Endothelial cell of umbilical vein (primary cell): Measurements from ENCODE around the gene TRPC1. TPM values are rescaled to one million over a fixed set of nuclear protein-coding genes. Genes with fewer than 3 reads are reported as not detected.

Experiments
- BruUV-seq: library from RNA; stranded (reverse); fragments of 400-500 nt; replicated peaks from 2 replicates; lab custom pipeline; 2021; lab: Mats Ljungman, UMichigan
- CTCF ChIA-PET: fragments of 300-600, 350-600 bp; sonication (Branson Sonifier 250); formaldehyde crosslinking; loops from one replicate; lab custom pipeline; 2021; ENCODE audit warnings: antibody characterized with exemption, inconsistent platforms; lab: Charles Lee
- POLR2A ChIA-PET: fragments of 300-600, 350-600 bp; sonication (Branson Sonifier 250); formaldehyde crosslinking; loops from one replicate; lab custom pipeline; 2021; ENCODE audit warnings: antibody characterized with exemption, inconsistent platforms; lab: Charles Lee
- DNase-seq: peaks from one replicate; pipeline ENCODE4 v3.0.0-alpha.2; 2011; ENCODE audit warnings: low read depth, low spot score
- FAIRE-seq: peaks from 2 replicates; lab custom pipeline; 2011; peaks lifted over from hg19 to GRCh38; lab: Jason Lieb, UNC
- H2AFZ ChIP-seq: 2 replicates; pipeline ENCODE4 v1.6.0; 2012; ENCODE audit warnings: low read depth, low read length, control low read depth, inconsistent platforms
- H3K27ac ChIP-seq: 2 replicates; pipeline ENCODE4 v1.5.1; 2011; ENCODE audit warnings: low read depth, mild to moderate bottlenecking, control low read depth, low read length, moderate library complexity; ENCODE audit not compliant: insufficient read depth
- H3K27me3 ChIP-seq, 2 experiments: 2 replicates each; pipeline versions ENCODE4 v1.6.0 to v1.6.1; 2011; ENCODE audit warnings: low read length in 2 of 2, mixed read lengths in 1 of 2; ENCODE audit not compliant: control insufficient read depth in 2 of 2, insufficient read depth in 2 of 2
- H3K36me3 ChIP-seq, 2 experiments: 2 replicates in 1 of 2; 3 replicates in 1 of 2; pipeline ENCODE4 v1.5.1; 2011; ENCODE audit warnings: low read length in 2 of 2, mild to moderate bottlenecking in 1 of 2, moderate library complexity in 1 of 2; ENCODE audit not compliant: control insufficient read depth in 2 of 2, insufficient read depth in 2 of 2; ENCODE audit errors: extremely low read depth in 1 of 2
- H3K4me1 ChIP-seq: 3 replicates; pipeline ENCODE4 v1.5.1; 2011; ENCODE audit warnings: mild to moderate bottlenecking, low read length; ENCODE audit not compliant: control insufficient read depth, insufficient read depth; ENCODE audit errors: extremely low read depth
- H3K4me2 ChIP-seq: 2 replicates; pipeline ENCODE4 v1.6.1; 2011; ENCODE audit warnings: low read length, control low read depth, mixed read lengths; ENCODE audit not compliant: insufficient read depth
- H3K4me3 ChIP-seq, 3 experiments: fragments of 200-600 bp in 1 of 3; sonication (generic), shearing (Covaris generic) in 1 of 3; replicated peaks in 1 of 3; 2 replicates each; pipeline ENCODE4 v1.5.1; 2011 to 2016; ENCODE audit warnings: control low read depth in 3 of 3, low read length in 3 of 3, mild to moderate bottlenecking in 2 of 3, inconsistent platforms in 1 of 3, low read depth in 1 of 3, moderate library complexity in 1 of 3; ENCODE audit not compliant: insufficient read depth in 1 of 3
- H3K79me2 ChIP-seq: 2 replicates; pipeline ENCODE4 v1.6.0; 2012; ENCODE audit warnings: low read length, inconsistent platforms; ENCODE audit not compliant: control insufficient read depth, insufficient read depth
- H3K9ac ChIP-seq: replicated peaks from 2 replicates; pipeline ENCODE3; 2011; ENCODE audit warnings: low read length, control low read depth; ENCODE audit not compliant: insufficient read depth; ENCODE audit errors: extremely low read depth
- H3K9me1 ChIP-seq: replicated peaks from 3 replicates; pipeline ENCODE4 v1.6.0; 2011; ENCODE audit warnings: mild to moderate bottlenecking, low read length; ENCODE audit not compliant: control insufficient read depth, insufficient read depth; ENCODE audit errors: extremely low read depth
- H3K9me3 ChIP-seq: replicated peaks from 2 replicates; pipeline ENCODE4 v1.5.1; 2012; ENCODE audit warnings: low read length, inconsistent platforms; ENCODE audit not compliant: control insufficient read depth, insufficient read depth
- H4K20me1 ChIP-seq: replicated peaks from 2 replicates; pipeline ENCODE3; 2011; ENCODE audit warnings: mild to moderate bottlenecking, low read length; ENCODE audit not compliant: control insufficient read depth, insufficient read depth; ENCODE audit errors: extremely low read depth
- EZH2 ChIP-seq: IDR thresholded peaks from 2 replicates; pipeline ENCODE4 v1.6.1; 2012; ENCODE audit warnings: borderline replicate concordance, low read depth, mild to moderate bottlenecking, moderate library complexity, low read length, inconsistent platforms; ENCODE audit not compliant: severe bottlenecking
- FOS ChIP-seq: IDR thresholded peaks from 2 replicates; pipeline ENCODE4 v1.6.1; 2011; ENCODE audit warnings: mild to moderate bottlenecking, low read length, moderate library complexity, borderline replicate concordance; ENCODE audit not compliant: insufficient read depth
- GATA2 ChIP-seq: IDR thresholded peaks from 2 replicates; pipeline ENCODE4 v1.7.0; 2011; ENCODE audit warnings: low read depth, mild to moderate bottlenecking, moderate library complexity, mixed read lengths, low read length; ENCODE audit not compliant: insufficient read length, insufficient read depth
- JUN ChIP-seq: IDR thresholded peaks from 2 replicates; pipeline ENCODE4 v1.6.1; 2011; ENCODE audit warnings: borderline replicate concordance, low read depth; ENCODE audit not compliant: insufficient read length, insufficient read depth
- MYC ChIP-seq: IDR thresholded peaks from one replicate; pipeline ENCODE4 v1.6.1; 2011; ENCODE audit warnings: mild to moderate bottlenecking, low read depth, low read length
- POLR2A ChIP-seq: IDR thresholded peaks from 2 replicates; pipeline ENCODE4 v1.6.1; 2012; ENCODE audit warnings: low read depth, mild to moderate bottlenecking, control low read depth, low read length
- POLR2AphosphoS5 ChIP-seq: IDR thresholded peaks from 2 replicates; pipeline ENCODE4 v1.6.1; 2012; ENCODE audit warnings: low read depth, mild to moderate bottlenecking, control low read depth, low read length, moderate library complexity; ENCODE audit not compliant: insufficient read depth
- dilution Hi-C: fragments of 300-500 bp; cut with MboI; formaldehyde crosslinking; loops from one replicate; pipeline ENCODE4 v1.15.0; 2019; ENCODE audit warnings: low sequenced_read_pairs; ENCODE audit not compliant: extremely low pct_ligation_motif_present
- intact Hi-C: fragments of 100-400 bp; cut with micrococcal nuclease; formaldehyde crosslinking; loops from one replicate; pipeline ENCODE4 v1.10.0; 2022
- polyA plus RNA-seq, 4 experiments: library from polyadenylated mRNA; depleted of rRNA in 3 of 4; stranded (reverse) in 3 of 4; unstranded in 1 of 4; fragments of >200 nt; gene quantifications; 2 replicates each; pipeline versions ENCODE4 v1.2.1 to v1.2.3, GENCODE V29; 2011 to 2012; ENCODE audit warnings: missing spikeins in 1 of 4
- total RNA-seq: library from RNA; stranded (reverse); gene quantifications from 2 replicates; pipeline ENCODE4 v1.2.3, GENCODE V29; 2021
- TF ChIP-seq, protein P1 (sequence below): IDR thresholded peaks from 2 replicates; pipeline ENCODE4 v1.6.1; 2011; ENCODE audit not compliant: insufficient read depth, insufficient read length
- TF ChIP-seq, protein P2 (sequence below), 2 donors: IDR thresholded peaks; 1 replicate in 1 of 2; 2 replicates in 1 of 2; pipeline ENCODE4 v1.5.1; 2011; ENCODE audit warnings: low read length in 2 of 2, mild to moderate bottlenecking in 2 of 2, moderate library complexity in 2 of 2, control low read depth in 1 of 2, inconsistent platforms in 1 of 2, low read depth in 1 of 2; ENCODE audit not compliant: insufficient read depth in 1 of 2; ENCODE audit errors: extremely low read depth in 1 of 2

The TRPC1 gene
- total and polyA plus RNA-seq, 2 donors (not counting 3 experiments of a cell fraction or from before 2014, with no cell fraction given): 3.5 to 5.9 TPM

DNA sequence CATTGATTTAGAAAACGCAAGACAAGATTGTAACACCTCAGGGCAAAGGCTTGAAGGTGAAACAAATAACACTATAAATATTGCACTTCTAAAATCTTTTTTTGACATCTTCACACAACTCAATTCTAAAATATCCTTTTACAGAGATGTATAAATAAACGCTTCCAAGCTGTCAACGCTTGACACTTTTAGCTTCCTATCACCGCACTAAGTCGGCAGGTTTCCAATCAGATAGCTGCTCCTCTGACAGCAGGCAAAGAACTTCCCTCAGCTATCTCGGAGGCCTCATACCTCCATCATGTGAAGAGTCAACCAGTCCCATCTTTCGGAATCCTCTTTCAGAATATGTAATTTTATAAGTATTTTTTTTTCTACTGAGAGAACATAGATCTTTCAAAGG, 94.1 kb downstream of the TRPC1 start:
- TF ChIP-seq GATA2: no peak
- Histone ChIP-seq H3K4me3 (no peak overlapping the region), H3K27ac (no peak overlapping the region), H4K20me1 (no peaks in the 10 kb centered on the region), H3K79me2 (no peaks in the 10 kb centered on the region), H3K27me3 (peaks cover 14 to 24% of the 10 kb centered on the region in 2 experiments), H3K4me2 (no peak overlapping the region), H2AFZ (no peak overlapping the region), H3K36me3 (no peaks in the 10 kb centered on the region), H3K4me1 (no peaks in the 10 kb centered on the region), H3K9me3 (no peaks in the 10 kb centered on the region), H3K9me1 (no peaks in the 10 kb centered on the region), H3K9ac (no peak overlapping the region)
- BruUV-seq: no TSS peak
- FAIRE-seq (no peak), DNase-seq (no peak)
- dilution Hi-C loops: no loop called here
- ChIA-PET POLR2A (no interaction called here), CTCF (interaction anchor here (1.1 to 4.0 kb wide), 2 partner anchors 11 to 231 kb away, joined by 3 to 30 read pairs; no protein-coding TSS in a partner anchor)
- intact Hi-C loops: no loop called here

DNA sequence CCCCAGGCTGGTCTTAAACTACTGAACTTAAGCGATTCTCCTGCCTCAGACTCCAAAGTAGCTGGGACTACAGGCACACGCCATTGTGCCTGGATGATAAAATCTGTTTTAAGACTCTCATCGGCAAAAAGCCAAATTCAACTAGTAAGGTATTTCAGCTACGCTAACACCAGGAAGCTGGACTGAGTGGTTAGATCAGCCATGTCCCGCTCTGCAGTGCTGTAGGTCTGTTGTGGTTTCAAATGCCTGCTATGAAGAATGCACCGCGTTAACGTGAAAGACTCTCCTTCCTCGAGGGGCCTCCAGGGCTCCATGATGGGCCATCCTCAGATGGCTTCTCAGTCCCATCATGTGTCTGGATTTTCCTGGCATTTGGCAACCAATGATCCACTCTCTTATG, 94.8 kb downstream of the TRPC1 start:
- ChIA-PET CTCF (interaction anchor here (1.5 to 4.0 kb wide), 2 partner anchors 11 to 26 kb away, joined by 3 to 30 read pairs; no protein-coding TSS in a partner anchor), POLR2A (no interaction called here)
- no TSS peak for BruUV-seq
- Histone ChIP-seq H2AFZ (no peak overlapping the region), H3K9ac (no peak overlapping the region), H3K4me3 (no peak overlapping the region), H3K4me1 (no peaks in the 10 kb centered on the region), H3K27ac (no peak overlapping the region), H3K27me3 (peaks cover 14 to 27% of the 10 kb centered on the region in 2 experiments), H3K79me2 (no peaks in the 10 kb centered on the region), H3K4me2 (no peak overlapping the region), H3K9me1 (no peaks in the 10 kb centered on the region), H3K9me3 (no peaks in the 10 kb centered on the region), H4K20me1 (no peaks in the 10 kb centered on the region), H3K36me3 (no peaks in the 10 kb centered on the region)
- TF ChIP-seq POLR2A (no peak), FOS (no peak), MYC (no peak), GATA2 (no peak), JUN (no peak), POLR2AphosphoS5 (no peak), EZH2 (no peak)
- TF ChIP-seq, protein P1, sequence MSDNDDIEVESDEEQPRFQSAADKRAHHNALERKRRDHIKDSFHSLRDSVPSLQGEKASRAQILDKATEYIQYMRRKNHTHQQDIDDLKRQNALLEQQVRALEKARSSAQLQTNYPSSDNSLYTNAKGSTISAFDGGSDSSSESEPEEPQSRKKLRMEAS: no peak
- TF ChIP-seq, protein P2, sequence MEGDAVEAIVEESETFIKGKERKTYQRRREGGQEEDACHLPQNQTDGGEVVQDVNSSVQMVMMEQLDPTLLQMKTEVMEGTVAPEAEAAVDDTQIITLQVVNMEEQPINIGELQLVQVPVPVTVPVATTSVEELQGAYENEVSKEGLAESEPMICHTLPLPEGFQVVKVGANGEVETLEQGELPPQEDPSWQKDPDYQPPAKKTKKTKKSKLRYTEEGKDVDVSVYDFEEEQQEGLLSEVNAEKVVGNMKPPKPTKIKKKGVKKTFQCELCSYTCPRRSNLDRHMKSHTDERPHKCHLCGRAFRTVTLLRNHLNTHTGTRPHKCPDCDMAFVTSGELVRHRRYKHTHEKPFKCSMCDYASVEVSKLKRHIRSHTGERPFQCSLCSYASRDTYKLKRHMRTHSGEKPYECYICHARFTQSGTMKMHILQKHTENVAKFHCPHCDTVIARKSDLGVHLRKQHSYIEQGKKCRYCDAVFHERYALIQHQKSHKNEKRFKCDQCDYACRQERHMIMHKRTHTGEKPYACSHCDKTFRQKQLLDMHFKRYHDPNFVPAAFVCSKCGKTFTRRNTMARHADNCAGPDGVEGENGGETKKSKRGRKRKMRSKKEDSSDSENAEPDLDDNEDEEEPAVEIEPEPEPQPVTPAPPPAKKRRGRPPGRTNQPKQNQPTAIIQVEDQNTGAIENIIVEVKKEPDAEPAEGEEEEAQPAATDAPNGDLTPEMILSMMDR (IDR thresholded peaks at IDR 0.05; ENCODE audit: extremely low read depth in 1 of 2, insufficient read depth in 1 of 2, low read depth in 1 of 2, low read length in 2 of 2): no peak
- FAIRE-seq (no peak), DNase-seq (no peak)
- dilution Hi-C loops (no loop called here), intact Hi-C loops (no loop called here)
